HepG2 (cell line): ENCODE measurements around the gene TMX4. TPM values are rescaled to one million over a fixed set of nuclear protein-coding genes. Genes with fewer than 3 reads are reported as not detected.

Source experiments
- ARID3A ChIP-seq: IDR thresholded peaks from 2 replicates; pipeline ENCODE4 v1.6.1; 2012; ENCODE audit warnings: low read depth, low read length, improper control_type of control experiment
- DBP ChIP-seq: sonication (generic); formaldehyde crosslinking; IDR thresholded peaks from 2 replicates; pipeline ENCODE4 v1.4.0; 2020; ENCODE audit warnings: missing genetic modification reagents; ENCODE audit errors: not compliant biosample characterization
- HOXA5 ChIP-seq: sonication (generic); formaldehyde crosslinking; IDR thresholded peaks from 2 replicates; pipeline ENCODE4 v1.4.0; 2020; ENCODE audit warnings: missing genetic modification reagents
- ISL2 ChIP-seq: sonication (generic); formaldehyde crosslinking; IDR thresholded peaks from 2 replicates; pipeline ENCODE4 v1.5.0; 2020; ENCODE audit warnings: missing genetic modification reagents
- MIER3 ChIP-seq: IDR thresholded peaks from 2 replicates; pipeline ENCODE4 v1.6.1; 2016; ENCODE audit warnings: missing compliant biosample characterization, borderline replicate concordance
- MIXL1 ChIP-seq: IDR thresholded peaks from 2 replicates; pipeline ENCODE4 v1.6.1; 2016
- RAD21 ChIP-seq: fragments of 450-650 bp; formaldehyde crosslinking; IDR thresholded peaks from 2 replicates; pipeline ENCODE4 v1.5.0; 2020; ENCODE audit warnings: mild to moderate bottlenecking
- STAG1 ChIP-seq: sonication (generic); formaldehyde crosslinking; IDR thresholded peaks from 2 replicates; pipeline ENCODE4 v1.4.0; 2020; ENCODE audit warnings: missing genetic modification reagents
- TEAD3 ChIP-seq: optimal IDR thresholded peaks from 2 replicates; pipeline ENCODE3; 2016; ENCODE audit warnings: borderline replicate concordance
- ZKSCAN1 ChIP-seq: fragments of 150-350 bp; IDR thresholded peaks from 2 replicates; pipeline ENCODE4 v1.6.1; 2014; ENCODE audit warnings: low read length
- ZNF24 ChIP-seq: fragments of 450-650 bp; IDR thresholded peaks from 2 replicates; pipeline ENCODE4 v1.6.1; 2017; ENCODE audit warnings: antibody characterized with exemption, mild to moderate bottlenecking
- ZSCAN20 ChIP-seq: sonication (generic); formaldehyde crosslinking; IDR thresholded peaks from 2 replicates; pipeline ENCODE4 v1.4.0; 2020; ENCODE audit warnings: missing genetic modification reagents, mild to moderate bottlenecking, borderline replicate concordance
- polyA plus RNA-seq, 8 experiments: library from polyadenylated mRNA; depleted of rRNA in 3 of 8; stranded (reverse) in 7 of 8; unstranded in 1 of 8; fragments of >200 nt; fragmentation: Illumina TruSeq in 4 of 8; extraction: Trizol in 4 of 8; gene quantifications; 2 replicates each; pipeline versions ENCODE4 v1.2.1 to v1.2.3, GENCODE V29; 2011 to 2016; ENCODE audit warnings: low read depth in 4 of 8, missing spikeins in 1 of 8, mixed read lengths in 1 of 8; ENCODE audit not compliant: insufficient read depth in 1 of 8
- total RNA-seq, 5 experiments: library from RNA; depleted of rRNA; stranded (reverse); fragments of >200 nt; fragmentation: Illumina TruSeq; extraction: Trizol; gene quantifications; 2 replicates each; pipeline ENCODE4 v1.2.3, GENCODE V29; 2016; ENCODE audit warnings: low read depth in 1 of 5
- TF ChIP-seq, protein P1 (sequence below): sonication (generic); formaldehyde crosslinking; IDR thresholded peaks from 2 replicates; pipeline ENCODE4 v1.4.0; 2020; ENCODE audit warnings: missing genetic modification reagents, borderline replicate concordance
- TF ChIP-seq, protein P2 (sequence below): sonication (generic); formaldehyde crosslinking; IDR thresholded peaks from 2 replicates; pipeline ENCODE4 v1.5.0; 2020; ENCODE audit warnings: mild to moderate bottlenecking, missing genetic modification reagents
- TF ChIP-seq, protein P3 (sequence below): sonication (generic); formaldehyde crosslinking; conservative IDR thresholded peaks from 2 replicates; pipeline ENCODE4 v1.4.0; 2020; ENCODE audit warnings: missing genetic modification reagents
- TF ChIP-seq, protein P4 (sequence below), 2 experiments: sonication (generic) in 1 of 2; formaldehyde crosslinking in 1 of 2; IDR thresholded peaks; 2 replicates each; pipeline versions ENCODE4 v1.4.0 to v1.6.1; 2018 to 2020; ENCODE audit warnings: missing genetic modification reagents in 2 of 2, borderline replicate concordance in 1 of 2, low read depth in 1 of 2, mild to moderate bottlenecking in 1 of 2, missing biosample characterization in 1 of 2

The TMX4 gene
- total and polyA plus RNA-seq, 2 of the 13 experiments (the other 11 are each of a cell fraction or from before 2014, with no cell fraction given): 7.6 to 21.4 TPM

DNA sequence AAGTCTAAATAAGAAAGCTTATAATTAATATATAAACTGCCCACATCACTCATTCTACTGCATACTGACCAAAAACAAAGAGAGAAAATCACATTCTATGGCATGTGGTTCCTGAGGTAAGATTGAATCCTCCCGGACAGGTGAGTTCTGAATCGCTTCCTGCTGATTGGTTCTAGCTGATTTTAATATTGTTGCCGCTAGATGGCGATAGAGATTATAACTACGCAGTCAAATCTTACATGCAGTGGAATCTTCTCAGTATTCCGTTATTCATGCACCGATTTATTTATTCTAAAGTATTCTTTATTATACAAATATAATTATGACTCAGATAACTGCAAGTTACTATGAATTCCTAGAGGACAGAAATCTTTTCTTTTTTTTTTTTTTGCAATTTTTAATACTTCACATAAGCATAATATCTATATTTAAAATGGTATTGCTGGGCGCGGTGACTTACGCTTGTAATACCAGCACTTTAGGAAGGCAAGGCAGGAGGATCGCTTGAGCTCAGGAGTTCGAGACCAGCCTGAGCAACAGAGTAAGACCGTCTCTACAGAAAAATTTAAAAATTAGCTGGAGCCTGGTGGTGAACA is 24.2 kb upstream of the TMX4 start (continued):
- TF ChIP-seq, protein P1, sequence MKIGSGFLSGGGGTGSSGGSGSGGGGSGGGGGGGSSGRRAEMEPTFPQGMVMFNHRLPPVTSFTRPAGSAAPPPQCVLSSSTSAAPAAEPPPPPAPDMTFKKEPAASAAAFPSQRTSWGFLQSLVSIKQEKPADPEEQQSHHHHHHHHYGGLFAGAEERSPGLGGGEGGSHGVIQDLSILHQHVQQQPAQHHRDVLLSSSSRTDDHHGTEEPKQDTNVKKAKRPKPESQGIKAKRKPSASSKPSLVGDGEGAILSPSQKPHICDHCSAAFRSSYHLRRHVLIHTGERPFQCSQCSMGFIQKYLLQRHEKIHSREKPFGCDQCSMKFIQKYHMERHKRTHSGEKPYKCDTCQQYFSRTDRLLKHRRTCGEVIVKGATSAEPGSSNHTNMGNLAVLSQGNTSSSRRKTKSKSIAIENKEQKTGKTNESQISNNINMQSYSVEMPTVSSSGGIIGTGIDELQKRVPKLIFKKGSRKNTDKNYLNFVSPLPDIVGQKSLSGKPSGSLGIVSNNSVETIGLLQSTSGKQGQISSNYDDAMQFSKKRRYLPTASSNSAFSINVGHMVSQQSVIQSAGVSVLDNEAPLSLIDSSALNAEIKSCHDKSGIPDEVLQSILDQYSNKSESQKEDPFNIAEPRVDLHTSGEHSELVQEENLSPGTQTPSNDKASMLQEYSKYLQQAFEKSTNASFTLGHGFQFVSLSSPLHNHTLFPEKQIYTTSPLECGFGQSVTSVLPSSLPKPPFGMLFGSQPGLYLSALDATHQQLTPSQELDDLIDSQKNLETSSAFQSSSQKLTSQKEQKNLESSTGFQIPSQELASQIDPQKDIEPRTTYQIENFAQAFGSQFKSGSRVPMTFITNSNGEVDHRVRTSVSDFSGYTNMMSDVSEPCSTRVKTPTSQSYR (CRISPR knock-in tag): no peak
- TF ChIP-seq MIER3 (CRISPR knock-in tag) (0 out of 2 replicates have a peak, but pooled peaks have one; percentile 28), TEAD3 (CRISPR knock-in tag) (peak; percentile 23), MIXL1 (CRISPR knock-in tag) (peak; percentile 61; the same call in 1 of the 2 replicates), RAD21 (CRISPR knock-in tag) (peak; percentile 70), ARID3A (peak; percentile 69; the same call in 1 of the 2 replicates), HOXA5 (peak; percentile 23; the same call in 1 of the 2 replicates), DBP (CRISPR knock-in tag) (peak; percentile 36), STAG1 (peak; percentile 96), ISL2 (CRISPR knock-in tag) (peak; percentile 25; the same call in 1 of the 2 replicates), ZSCAN20 (CRISPR knock-in tag) (peak; percentile 67; the same call in 1 of the 2 replicates), ZKSCAN1 (0 out of 2 replicates have a peak, but pooled peaks have one; percentile 11), ZNF24 (no peak)
- TF ChIP-seq, protein P2, sequence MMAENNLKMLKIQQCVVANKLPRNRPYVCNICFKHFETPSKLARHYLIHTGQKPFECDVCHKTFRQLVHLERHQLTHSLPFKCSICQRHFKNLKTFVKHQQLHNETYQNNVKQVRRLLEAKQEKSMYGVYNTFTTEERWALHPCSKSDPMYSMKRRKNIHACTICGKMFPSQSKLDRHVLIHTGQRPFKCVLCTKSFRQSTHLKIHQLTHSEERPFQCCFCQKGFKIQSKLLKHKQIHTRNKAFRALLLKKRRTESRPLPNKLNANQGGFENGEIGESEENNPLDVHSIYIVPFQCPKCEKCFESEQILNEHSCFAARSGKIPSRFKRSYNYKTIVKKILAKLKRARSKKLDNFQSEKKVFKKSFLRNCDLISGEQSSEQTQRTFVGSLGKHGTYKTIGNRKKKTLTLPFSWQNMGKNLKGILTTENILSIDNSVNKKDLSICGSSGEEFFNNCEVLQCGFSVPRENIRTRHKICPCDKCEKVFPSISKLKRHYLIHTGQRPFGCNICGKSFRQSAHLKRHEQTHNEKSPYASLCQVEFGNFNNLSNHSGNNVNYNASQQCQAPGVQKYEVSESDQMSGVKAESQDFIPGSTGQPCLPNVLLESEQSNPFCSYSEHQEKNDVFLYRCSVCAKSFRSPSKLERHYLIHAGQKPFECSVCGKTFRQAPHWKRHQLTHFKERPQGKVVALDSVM (CRISPR knock-in tag): no peak
- TF ChIP-seq, protein P3, sequence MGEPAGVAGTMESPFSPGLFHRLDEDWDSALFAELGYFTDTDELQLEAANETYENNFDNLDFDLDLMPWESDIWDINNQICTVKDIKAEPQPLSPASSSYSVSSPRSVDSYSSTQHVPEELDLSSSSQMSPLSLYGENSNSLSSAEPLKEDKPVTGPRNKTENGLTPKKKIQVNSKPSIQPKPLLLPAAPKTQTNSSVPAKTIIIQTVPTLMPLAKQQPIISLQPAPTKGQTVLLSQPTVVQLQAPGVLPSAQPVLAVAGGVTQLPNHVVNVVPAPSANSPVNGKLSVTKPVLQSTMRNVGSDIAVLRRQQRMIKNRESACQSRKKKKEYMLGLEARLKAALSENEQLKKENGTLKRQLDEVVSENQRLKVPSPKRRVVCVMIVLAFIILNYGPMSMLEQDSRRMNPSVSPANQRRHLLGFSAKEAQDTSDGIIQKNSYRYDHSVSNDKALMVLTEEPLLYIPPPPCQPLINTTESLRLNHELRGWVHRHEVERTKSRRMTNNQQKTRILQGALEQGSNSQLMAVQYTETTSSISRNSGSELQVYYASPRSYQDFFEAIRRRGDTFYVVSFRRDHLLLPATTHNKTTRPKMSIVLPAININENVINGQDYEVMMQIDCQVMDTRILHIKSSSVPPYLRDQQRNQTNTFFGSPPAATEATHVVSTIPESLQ (CRISPR knock-in tag): no peak
- TF ChIP-seq, protein P4, sequence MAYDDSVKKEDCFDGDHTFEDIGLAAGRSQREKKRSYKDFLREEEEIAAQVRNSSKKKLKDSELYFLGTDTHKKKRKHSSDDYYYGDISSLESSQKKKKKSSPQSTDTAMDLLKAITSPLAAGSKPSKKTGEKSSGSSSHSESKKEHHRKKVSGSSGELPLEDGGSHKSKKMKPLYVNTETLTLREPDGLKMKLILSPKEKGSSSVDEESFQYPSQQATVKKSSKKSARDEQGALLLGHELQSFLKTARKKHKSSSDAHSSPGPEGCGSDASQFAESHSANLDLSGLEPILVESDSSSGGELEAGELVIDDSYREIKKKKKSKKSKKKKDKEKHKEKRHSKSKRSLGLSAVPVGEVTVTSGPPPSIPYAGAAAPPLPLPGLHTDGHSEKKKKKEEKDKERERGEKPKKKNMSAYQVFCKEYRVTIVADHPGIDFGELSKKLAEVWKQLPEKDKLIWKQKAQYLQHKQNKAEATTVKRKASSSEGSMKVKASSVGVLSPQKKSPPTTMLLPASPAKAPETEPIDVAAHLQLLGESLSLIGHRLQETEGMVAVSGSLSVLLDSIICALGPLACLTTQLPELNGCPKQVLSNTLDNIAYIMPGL (CRISPR knock-in tag; IDR thresholded peaks at IDR 0.05; ENCODE audit: borderline replicate concordance in 1 of 2, low read depth in 1 of 2): peak in 1 of 2 experiments; percentile 45; a peak in 1 of 4 replicates
